Liver (tissue), 3 donors: Measurements from ENCODE around the gene ANKRD60.

ENCODE experiments used
- EGR1 ChIP-seq, 2 donors: IDR thresholded peaks; 2 replicates each; pipeline ENCODE4 v1.6.1; 2016 to 2018; ENCODE audit warnings: antibody characterized with exemption in 2 of 2, low read depth in 2 of 2
- GABPA ChIP-seq, 2 donors: IDR thresholded peaks in 1 of 2; conservative IDR thresholded peaks in 1 of 2; 2 replicates each; pipeline ENCODE4 v1.6.1; 2016; ENCODE audit warnings: antibody characterized with exemption in 2 of 2, mild to moderate bottlenecking in 1 of 2, moderate library complexity in 1 of 2
- JUND ChIP-seq, 2 donors: IDR thresholded peaks; 2 replicates each; pipeline ENCODE4 v1.6.1; 2016; ENCODE audit warnings: antibody characterized with exemption in 2 of 2
- NR2F2 ChIP-seq: IDR thresholded peaks from 2 replicates; pipeline ENCODE4 v1.6.1; 2016; ENCODE audit warnings: antibody characterized with exemption
- RXRA ChIP-seq, 2 donors: IDR thresholded peaks; 2 replicates each; pipeline ENCODE4 v1.6.1; 2017 to 2018; ENCODE audit warnings: antibody characterized with exemption in 2 of 2, mild to moderate bottlenecking in 1 of 2
- TAF1 ChIP-seq: conservative IDR thresholded peaks from 2 replicates; pipeline ENCODE4 v1.6.1; 2016; ENCODE audit warnings: antibody characterized with exemption, mild to moderate bottlenecking
- TF ChIP-seq, protein P1 (sequence below): fragments of 150-350 bp; IDR thresholded peaks from 2 replicates; pipeline ENCODE4 v1.5.1; 2017; ENCODE audit warnings: improper control_type of control experiment, low read depth, low read length; ENCODE audit not compliant: missing input control
- TF ChIP-seq, protein P2 (sequence below): IDR thresholded peaks from 2 replicates; pipeline ENCODE4 v1.6.1; 2016; ENCODE audit warnings: antibody characterized with exemption, mild to moderate bottlenecking
- TF ChIP-seq, protein P3 (sequence below): IDR thresholded peaks from 2 replicates; pipeline ENCODE4 v1.6.1; 2016; ENCODE audit warnings: antibody characterized with exemption
- TF ChIP-seq, protein P4 (sequence below): IDR thresholded peaks from 2 replicates; pipeline ENCODE4 v1.6.1; 2016; ENCODE audit warnings: antibody characterized with exemption
- TF ChIP-seq, protein P5 (sequence below): IDR thresholded peaks from 2 replicates; pipeline ENCODE4 v1.6.1; 2016; ENCODE audit warnings: antibody characterized with exemption
- donor health status: healthy.
- donor health status: healthy.

DNA sequence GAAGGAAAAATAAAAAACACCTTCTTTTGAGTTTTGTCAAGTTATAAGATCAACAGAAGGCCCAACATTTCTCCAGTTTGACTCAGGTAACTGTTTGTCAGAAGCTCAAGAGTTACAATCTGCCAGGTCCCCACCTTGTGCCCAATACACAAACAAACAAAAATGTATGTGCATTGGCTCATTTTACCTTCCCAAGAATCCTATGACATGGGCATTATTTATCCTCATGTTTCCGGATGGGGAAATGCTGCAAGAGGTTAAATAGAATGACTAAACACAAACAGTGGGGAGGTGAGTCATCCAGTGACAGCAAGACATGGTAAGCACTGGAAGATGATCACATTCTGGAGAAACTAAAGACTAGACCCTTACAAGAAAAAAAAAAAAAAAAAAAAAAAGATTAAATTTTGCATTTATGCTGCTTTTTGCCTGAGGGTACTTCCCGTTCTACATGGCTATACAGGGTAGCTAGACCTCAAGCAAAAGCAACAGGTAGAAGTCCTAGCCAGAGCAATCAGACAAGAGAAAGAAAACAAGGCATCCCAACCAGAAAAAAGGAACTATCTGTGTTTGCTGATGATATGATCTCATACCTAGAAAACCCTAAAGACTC lies 23.6 kb upstream of the ANKRD60 start:
- TF ChIP-seq, protein P1, sequence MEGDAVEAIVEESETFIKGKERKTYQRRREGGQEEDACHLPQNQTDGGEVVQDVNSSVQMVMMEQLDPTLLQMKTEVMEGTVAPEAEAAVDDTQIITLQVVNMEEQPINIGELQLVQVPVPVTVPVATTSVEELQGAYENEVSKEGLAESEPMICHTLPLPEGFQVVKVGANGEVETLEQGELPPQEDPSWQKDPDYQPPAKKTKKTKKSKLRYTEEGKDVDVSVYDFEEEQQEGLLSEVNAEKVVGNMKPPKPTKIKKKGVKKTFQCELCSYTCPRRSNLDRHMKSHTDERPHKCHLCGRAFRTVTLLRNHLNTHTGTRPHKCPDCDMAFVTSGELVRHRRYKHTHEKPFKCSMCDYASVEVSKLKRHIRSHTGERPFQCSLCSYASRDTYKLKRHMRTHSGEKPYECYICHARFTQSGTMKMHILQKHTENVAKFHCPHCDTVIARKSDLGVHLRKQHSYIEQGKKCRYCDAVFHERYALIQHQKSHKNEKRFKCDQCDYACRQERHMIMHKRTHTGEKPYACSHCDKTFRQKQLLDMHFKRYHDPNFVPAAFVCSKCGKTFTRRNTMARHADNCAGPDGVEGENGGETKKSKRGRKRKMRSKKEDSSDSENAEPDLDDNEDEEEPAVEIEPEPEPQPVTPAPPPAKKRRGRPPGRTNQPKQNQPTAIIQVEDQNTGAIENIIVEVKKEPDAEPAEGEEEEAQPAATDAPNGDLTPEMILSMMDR, result no peak
- TF ChIP-seq, protein P2, sequence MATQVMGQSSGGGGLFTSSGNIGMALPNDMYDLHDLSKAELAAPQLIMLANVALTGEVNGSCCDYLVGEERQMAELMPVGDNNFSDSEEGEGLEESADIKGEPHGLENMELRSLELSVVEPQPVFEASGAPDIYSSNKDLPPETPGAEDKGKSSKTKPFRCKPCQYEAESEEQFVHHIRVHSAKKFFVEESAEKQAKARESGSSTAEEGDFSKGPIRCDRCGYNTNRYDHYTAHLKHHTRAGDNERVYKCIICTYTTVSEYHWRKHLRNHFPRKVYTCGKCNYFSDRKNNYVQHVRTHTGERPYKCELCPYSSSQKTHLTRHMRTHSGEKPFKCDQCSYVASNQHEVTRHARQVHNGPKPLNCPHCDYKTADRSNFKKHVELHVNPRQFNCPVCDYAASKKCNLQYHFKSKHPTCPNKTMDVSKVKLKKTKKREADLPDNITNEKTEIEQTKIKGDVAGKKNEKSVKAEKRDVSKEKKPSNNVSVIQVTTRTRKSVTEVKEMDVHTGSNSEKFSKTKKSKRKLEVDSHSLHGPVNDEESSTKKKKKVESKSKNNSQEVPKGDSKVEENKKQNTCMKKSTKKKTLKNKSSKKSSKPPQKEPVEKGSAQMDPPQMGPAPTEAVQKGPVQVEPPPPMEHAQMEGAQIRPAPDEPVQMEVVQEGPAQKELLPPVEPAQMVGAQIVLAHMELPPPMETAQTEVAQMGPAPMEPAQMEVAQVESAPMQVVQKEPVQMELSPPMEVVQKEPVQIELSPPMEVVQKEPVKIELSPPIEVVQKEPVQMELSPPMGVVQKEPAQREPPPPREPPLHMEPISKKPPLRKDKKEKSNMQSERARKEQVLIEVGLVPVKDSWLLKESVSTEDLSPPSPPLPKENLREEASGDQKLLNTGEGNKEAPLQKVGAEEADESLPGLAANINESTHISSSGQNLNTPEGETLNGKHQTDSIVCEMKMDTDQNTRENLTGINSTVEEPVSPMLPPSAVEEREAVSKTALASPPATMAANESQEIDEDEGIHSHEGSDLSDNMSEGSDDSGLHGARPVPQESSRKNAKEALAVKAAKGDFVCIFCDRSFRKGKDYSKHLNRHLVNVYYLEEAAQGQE, result no peak
- TF ChIP-seq JUND (IDR thresholded peaks at IDR 0.05), result no peak
- TF ChIP-seq RXRA (IDR thresholded peaks at IDR 0.05), result no peak
- TF ChIP-seq, protein P3, sequence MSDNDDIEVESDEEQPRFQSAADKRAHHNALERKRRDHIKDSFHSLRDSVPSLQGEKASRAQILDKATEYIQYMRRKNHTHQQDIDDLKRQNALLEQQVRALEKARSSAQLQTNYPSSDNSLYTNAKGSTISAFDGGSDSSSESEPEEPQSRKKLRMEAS, result no peak
- no peak for TF ChIP-seq EGR1 (IDR thresholded peaks at IDR 0.05; ENCODE audit: low read depth in 2 of 2)
- TF ChIP-seq NR2F2, result no peak
- TF ChIP-seq, protein P4, sequence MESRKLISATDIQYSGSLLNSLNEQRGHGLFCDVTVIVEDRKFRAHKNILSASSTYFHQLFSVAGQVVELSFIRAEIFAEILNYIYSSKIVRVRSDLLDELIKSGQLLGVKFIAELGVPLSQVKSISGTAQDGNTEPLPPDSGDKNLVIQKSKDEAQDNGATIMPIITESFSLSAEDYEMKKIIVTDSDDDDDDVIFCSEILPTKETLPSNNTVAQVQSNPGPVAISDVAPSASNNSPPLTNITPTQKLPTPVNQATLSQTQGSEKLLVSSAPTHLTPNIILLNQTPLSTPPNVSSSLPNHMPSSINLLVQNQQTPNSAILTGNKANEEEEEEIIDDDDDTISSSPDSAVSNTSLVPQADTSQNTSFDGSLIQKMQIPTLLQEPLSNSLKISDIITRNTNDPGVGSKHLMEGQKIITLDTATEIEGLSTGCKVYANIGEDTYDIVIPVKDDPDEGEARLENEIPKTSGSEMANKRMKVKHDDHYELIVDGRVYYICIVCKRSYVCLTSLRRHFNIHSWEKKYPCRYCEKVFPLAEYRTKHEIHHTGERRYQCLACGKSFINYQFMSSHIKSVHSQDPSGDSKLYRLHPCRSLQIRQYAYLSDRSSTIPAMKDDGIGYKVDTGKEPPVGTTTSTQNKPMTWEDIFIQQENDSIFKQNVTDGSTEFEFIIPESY, result no peak
- TF ChIP-seq GABPA (IDR thresholded peaks at IDR 0.05 in 1 of 2, conservative IDR thresholded peaks at IDR 0.05 in 1 of 2), result no peak
- TF ChIP-seq, protein P5, sequence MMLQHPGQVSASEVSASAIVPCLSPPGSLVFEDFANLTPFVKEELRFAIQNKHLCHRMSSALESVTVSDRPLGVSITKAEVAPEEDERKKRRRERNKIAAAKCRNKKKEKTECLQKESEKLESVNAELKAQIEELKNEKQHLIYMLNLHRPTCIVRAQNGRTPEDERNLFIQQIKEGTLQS, result no peak
- no peak for TF ChIP-seq TAF1
